GM12878 (cell line): ENCODE data around the gene GCDH.

Experiments used
- CEBPB ChIP-seq, 2 experiments: fragments of 150-350 bp in 1 of 2; IDR thresholded peaks; 2 replicates each; pipeline ENCODE4 v1.6.1; 2012 to 2014; ENCODE audit warnings: low read depth in 2 of 2, low read length in 2 of 2, borderline replicate concordance in 1 of 2, inconsistent platforms in 1 of 2
- CHD1 ChIP-seq: IDR thresholded peaks from 2 replicates; pipeline ENCODE4 v1.6.1; 2012; ENCODE audit warnings: low read depth, low read length, improper control_type of control experiment
- CTCF ChIP-seq, 3 experiments: IDR thresholded peaks in 2 of 3; conservative IDR thresholded peaks in 1 of 3; 2 replicates each; pipeline ENCODE4 v1.5.1; 2011; ENCODE audit warnings: low read depth in 3 of 3, low read length in 3 of 3, mild to moderate bottlenecking in 3 of 3, control low read depth in 2 of 3, moderate library complexity in 2 of 3, inconsistent platforms in 1 of 3, mixed read lengths in 1 of 3; ENCODE audit not compliant: control insufficient read depth in 2 of 3, insufficient read depth in 1 of 3; ENCODE audit errors: extremely low read depth in 1 of 3
- EP300 ChIP-seq, 2 experiments: fragments of 150-350 bp in 1 of 2; IDR thresholded peaks; 2 replicates each; pipeline ENCODE4 v1.6.1; 2011 to 2012; ENCODE audit warnings: low read depth in 2 of 2, low read length in 2 of 2, borderline replicate concordance in 1 of 2, improper control_type of control experiment in 1 of 2, inconsistent platforms in 1 of 2; ENCODE audit not compliant: control insufficient read depth in 1 of 2
- KDM1A ChIP-seq: fragments of 200-600 bp; sonication (generic); IDR thresholded peaks from 2 replicates; pipeline ENCODE4 v1.6.1; 2016; ENCODE audit warnings: borderline replicate concordance
- NRF1 ChIP-seq: conservative IDR thresholded peaks from 2 replicates; pipeline ENCODE4 v1.6.1; 2011; ENCODE audit warnings: mild to moderate bottlenecking, low read depth, low read length, improper control_type of control experiment
- POLR2A ChIP-seq: IDR thresholded peaks from 2 replicates; pipeline ENCODE4 v1.6.1; 2011; ENCODE audit warnings: low read depth, mild to moderate bottlenecking, low read length

- TF ChIP-seq POLR2A (no peak), EP300 (IDR thresholded peaks at IDR 0.05; ENCODE audit: borderline replicate concordance in 1 of 2, control insufficient read depth in 1 of 2, low read depth in 2 of 2, low read length in 2 of 2) (no peak), CTCF (IDR thresholded peaks at IDR 0.05 in 2 of 3, conservative IDR thresholded peaks at IDR 0.05 in 1 of 3; ENCODE audit: control insufficient read depth in 2 of 3, extremely low read depth in 1 of 3, insufficient read depth in 1 of 3, low read depth in 3 of 3, low read length in 3 of 3) (no peak), NRF1 (no peak), CEBPB (IDR thresholded peaks at IDR 0.05; ENCODE audit: borderline replicate concordance in 1 of 2, low read depth in 2 of 2, low read length in 2 of 2) (no peak), CHD1 (no peak), KDM1A (no peak)
These were observed 44.1 kb downstream of the GCDH start for GRCh38 chr19:12935071-12935470.
